ENCODE data around the gene CCL3. TPM values are rescaled to one million over a fixed set of nuclear protein-coding genes. Genes with fewer than 3 reads are reported as not detected.
A peak's percentile ranks its signal among the peaks of the same experiment; 100 is the strongest.

The CCL3 gene
- total RNA-seq, 1 donor from 2014 or later: not detected

DNA sequence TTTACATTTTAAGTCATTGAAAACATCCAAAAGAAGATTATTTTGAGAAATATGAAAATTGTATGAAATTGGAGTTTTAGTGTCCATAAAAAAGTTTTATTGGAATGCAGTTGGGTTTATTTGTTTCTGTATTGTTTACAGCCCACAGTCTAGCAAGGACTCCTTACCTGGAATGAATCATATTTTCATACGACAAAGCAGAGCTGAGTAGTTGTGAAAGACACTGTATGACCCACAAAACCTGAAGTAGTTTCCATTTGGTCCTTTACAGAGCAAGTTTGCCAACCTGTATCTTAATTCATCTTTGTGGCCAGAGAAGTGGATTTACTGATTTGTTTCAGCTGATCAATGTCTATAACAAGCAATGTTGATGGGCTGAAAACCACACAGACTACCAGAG is 15.6 kb downstream of the CCL3 start:
- Histone ChIP-seq H3K36me3 (no peaks in the 10 kb centered on the region), H3K4me3 (no peak overlapping the region), H3K9me3 (no peaks in the 10 kb centered on the region), H3K27ac (no peak overlapping the region), H3K4me1 (no peaks in the 10 kb centered on the region), H3K27me3 (no peaks in the 10 kb centered on the region)
- DNase-seq (ENCODE audit: low spot score in 2 of 2): no peak
- intact Hi-C loops (cut with DNase I): no loop called here
- TF ChIP-seq, protein P1, sequence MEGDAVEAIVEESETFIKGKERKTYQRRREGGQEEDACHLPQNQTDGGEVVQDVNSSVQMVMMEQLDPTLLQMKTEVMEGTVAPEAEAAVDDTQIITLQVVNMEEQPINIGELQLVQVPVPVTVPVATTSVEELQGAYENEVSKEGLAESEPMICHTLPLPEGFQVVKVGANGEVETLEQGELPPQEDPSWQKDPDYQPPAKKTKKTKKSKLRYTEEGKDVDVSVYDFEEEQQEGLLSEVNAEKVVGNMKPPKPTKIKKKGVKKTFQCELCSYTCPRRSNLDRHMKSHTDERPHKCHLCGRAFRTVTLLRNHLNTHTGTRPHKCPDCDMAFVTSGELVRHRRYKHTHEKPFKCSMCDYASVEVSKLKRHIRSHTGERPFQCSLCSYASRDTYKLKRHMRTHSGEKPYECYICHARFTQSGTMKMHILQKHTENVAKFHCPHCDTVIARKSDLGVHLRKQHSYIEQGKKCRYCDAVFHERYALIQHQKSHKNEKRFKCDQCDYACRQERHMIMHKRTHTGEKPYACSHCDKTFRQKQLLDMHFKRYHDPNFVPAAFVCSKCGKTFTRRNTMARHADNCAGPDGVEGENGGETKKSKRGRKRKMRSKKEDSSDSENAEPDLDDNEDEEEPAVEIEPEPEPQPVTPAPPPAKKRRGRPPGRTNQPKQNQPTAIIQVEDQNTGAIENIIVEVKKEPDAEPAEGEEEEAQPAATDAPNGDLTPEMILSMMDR (IDR thresholded peaks at IDR 0.05): no peak

DNA sequence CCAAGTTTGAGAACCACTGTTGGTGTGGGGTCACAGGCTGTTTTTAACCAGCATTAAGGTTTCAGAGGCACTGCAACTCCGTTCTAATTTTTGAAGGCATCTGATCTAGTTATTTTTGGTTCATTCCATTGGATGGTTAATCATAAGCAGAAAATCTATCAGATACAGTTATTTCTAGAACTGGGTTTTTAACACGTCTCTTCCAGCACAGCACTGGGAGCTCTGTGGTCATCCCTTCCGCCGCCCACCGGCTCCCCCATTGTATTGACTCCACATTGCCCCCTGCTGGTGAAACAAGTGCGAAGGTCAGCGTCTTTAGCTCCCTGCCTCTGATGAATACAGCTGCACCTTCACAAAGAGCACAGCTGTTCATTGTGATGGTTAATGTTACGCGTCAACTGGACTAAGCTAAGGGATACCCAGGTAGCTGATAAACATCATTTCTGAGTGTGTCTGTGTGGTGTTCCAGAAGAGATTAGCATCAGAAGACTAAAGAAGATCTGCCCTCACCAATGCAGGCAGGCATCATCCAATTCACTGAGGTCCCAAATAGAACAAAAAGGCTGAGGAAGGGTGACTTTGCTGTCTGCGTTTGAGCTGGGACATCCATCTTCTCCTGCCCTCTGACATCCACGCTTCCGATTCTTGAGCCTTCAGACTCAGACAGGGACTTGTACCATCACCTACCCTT is 17.4 kb downstream of the CCL3 start:
- no peak overlapping the region for H3K27ac ChIP-seq
- intact Hi-C loops (cut with DNase I): no loop called here
- no peaks in the 10 kb centered on the region for H3K27me3 ChIP-seq
- no peak overlapping the region for H3K4me3 ChIP-seq
- no peaks in the 10 kb centered on the region for H3K36me3 ChIP-seq
- no peaks in the 10 kb centered on the region for H3K4me1 ChIP-seq
- TF ChIP-seq, protein P1 (IDR thresholded peaks at IDR 0.05): peak in 2 of 3 experiments; percentile 11 to 41
- H3K9me3 ChIP-seq: no peaks in the 10 kb centered on the region
- no peak for DNase-seq (ENCODE audit: low spot score in 2 of 2)

- DNase-seq (ENCODE audit: low spot score in 2 of 2): no peak
- TF ChIP-seq, protein P1 (IDR thresholded peaks at IDR 0.05): no peak
- Histone ChIP-seq H3K36me3 (no peaks in the 10 kb centered on the region), H3K27me3 (no peaks in the 10 kb centered on the region), H3K27ac (no peak overlapping the region), H3K4me1 (no peaks in the 10 kb centered on the region), H3K9me3 (no peaks in the 10 kb centered on the region), H3K4me3 (no peak overlapping the region)
- intact Hi-C loops (cut with DNase I): no loop called here
These were observed 18.2 kb downstream of the CCL3 start for GRCh38 chr17:36071751-36072150.

DNA sequence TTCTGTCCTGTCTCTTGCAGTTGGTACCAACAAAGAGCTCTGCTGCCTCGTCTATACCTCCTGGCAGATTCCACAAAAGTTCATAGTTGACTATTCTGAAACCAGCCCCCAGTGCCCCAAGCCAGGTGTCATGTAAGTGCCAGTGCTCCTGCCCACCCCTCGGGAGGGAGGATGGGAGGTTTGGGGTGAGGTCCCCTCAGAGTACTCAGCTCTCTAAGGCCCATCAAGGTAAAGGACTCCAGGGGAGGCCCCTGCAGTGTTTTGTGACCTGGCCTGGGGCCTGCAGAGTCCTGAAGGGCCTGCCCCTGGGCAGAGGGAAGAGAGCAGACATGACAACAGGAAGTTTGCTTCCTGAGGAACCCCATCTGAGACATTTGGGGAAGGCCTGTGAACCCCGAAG is 19.5 kb downstream of the CCL3 start:
- DNase-seq (ENCODE audit: low spot score in 2 of 2): no peak
- Histone ChIP-seq H3K4me1 (no peaks in the 10 kb centered on the region), H3K4me3 (no peak overlapping the region), H3K36me3 (no peaks in the 10 kb centered on the region), H3K27ac (no peak overlapping the region), H3K9me3 (no peaks in the 10 kb centered on the region), H3K27me3 (no peaks in the 10 kb centered on the region)
- TF ChIP-seq, protein P1 (IDR thresholded peaks at IDR 0.05): no peak
- intact Hi-C loops (cut with DNase I): no loop called here

DNA sequence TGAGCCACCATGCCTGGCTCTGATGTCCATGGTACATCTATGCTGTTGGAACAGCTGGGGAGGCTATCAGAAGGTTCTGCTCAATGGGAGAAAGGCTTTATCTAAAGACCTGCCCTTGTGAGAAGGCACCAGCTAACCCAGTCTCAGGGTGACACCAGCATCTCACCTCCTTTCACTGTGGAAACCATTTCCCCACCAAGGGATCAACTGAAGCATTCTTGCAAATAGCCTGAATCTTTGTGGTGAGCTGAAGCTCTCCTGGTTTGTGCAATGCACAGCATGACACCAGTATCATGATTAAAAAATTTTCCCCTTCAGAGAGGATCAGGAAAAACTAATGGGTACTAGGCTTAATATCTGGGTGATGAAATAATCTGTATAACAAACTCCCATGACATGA is 20.8 kb downstream of the CCL3 start:
- intact Hi-C loops (cut with DNase I): no loop called here
- TF ChIP-seq, protein P1 (IDR thresholded peaks at IDR 0.05): no peak
- Histone ChIP-seq H3K27me3 (no peaks in the 10 kb centered on the region), H3K9me3 (no peaks in the 10 kb centered on the region), H3K4me1 (no peaks in the 10 kb centered on the region), H3K27ac (no peak overlapping the region), H3K4me3 (no peak overlapping the region), H3K36me3 (no peaks in the 10 kb centered on the region)
- no peak for DNase-seq (ENCODE audit: low spot score in 2 of 2)

DNA sequence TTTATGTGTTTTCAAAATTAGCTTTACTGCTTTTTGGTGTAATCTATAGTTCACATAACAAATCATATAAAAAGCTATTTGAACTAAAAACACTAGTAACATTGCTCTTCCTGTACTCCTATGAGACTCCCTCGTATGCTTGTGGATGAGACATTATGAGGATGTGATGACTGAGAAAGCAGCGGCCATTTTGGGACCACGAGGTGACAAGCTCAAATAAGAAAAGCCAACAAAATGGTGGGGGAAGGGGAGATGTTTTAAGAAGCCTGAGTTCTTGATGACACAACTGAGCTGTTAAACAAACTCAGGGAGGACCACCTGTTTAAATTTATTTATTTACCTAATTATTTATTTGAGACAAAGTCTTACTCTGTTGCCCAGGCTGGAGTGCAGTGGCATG is 21.4 kb downstream of the CCL3 start:
- Histone ChIP-seq H3K27me3 (no peaks in the 10 kb centered on the region), H3K27ac (no peak overlapping the region), H3K4me1 (no peaks in the 10 kb centered on the region), H3K9me3 (no peaks in the 10 kb centered on the region), H3K4me3 (no peak overlapping the region), H3K36me3 (no peaks in the 10 kb centered on the region)
- no peak for DNase-seq (ENCODE audit: low spot score in 2 of 2)
- intact Hi-C loops (cut with DNase I): no loop called here
- TF ChIP-seq, protein P1 (IDR thresholded peaks at IDR 0.05): no peak

Measured in ascending aorta (tissue), 2 donors.